Stimulated activated CD8-positive, alpha-beta memory T cell treated with anti-CD3 and anti-CD28 coated beads, Interleukin-15, amount 100 ng/mL, for 1 hour (primary cell): ENCODE results near the gene TGFBR3L.

Experiments
- DNase-seq: peaks from one replicate; pipeline ENCODE4 v3.0.0-alpha.2; 2020; ENCODE audit warnings: low read depth

Gene TGFBR3L

GRCh38 chr19:7914598-7915045 lies at the start of gene TGFBR3L:
TSS of gene TGFBR3L (plus strand) at chr19:7914830.
- DNase-seq: no peak

DNA sequence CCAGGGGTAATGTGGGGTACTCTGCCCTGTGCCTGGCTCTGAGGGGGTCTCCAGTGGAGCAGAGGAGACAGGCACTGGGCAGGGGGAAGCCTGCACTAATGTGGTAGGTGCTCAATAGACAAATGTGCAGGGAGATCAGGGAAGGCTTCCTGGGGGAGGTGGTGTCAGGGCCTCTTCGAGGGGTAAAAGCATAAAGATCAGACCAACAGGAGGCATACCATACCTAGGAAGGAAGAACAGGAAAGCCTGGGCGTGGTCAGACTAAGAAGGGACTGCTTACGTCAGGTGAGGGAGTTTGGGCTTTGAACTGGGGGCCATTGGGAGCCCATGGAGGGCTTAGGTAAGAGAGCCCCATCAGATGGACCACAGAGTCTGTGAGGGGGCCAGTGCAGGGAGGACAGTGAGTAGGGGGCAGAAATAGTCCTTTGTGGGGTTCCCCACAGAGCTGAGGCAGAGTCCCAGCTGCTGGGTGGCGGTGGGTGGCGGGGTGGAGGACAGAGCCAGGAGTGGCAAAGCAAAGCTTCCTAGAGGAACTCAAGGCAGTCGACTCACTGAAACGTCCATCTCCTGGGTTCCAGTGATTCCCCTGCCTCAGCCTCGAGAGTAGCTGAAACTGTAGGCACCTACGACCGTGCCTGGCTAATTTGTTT lies 49.2 kb upstream of the TGFBR3L start:
- no peak for DNase-seq

DNA sequence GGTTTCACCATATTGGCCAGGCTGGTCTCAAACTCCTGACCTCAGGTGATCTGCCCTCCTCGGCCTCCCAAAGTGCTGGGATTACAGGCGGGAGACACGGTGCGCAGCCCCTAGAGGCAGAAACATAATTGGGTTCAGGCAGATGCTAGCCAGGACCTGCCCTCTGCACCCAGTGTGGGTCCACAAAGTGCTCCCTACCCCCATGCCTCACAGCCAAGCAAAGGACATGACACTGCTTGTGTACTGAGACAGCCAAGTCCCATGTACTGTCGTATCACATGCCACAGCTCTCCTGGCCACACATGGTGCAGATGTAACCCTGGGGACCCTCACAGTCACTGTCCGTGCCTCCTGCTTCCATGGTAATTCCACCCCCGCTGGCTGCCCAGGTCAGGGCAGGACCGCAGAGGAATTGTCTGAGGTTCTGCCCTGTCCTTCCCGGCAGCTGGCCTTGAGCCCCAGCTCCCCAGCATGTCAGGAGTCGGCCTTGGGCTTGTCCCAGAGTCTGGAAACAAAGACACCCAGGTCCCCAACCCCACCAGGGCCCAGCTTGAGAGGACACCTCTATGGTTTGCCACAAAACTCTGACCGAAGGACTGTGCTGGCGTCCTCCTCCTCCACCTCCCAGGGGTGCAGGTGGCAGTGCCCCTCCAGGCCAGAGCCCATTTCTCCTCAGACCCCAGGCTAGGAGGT lies 48.1 kb upstream of the TGFBR3L start:
- DNase-seq: no peak

DNA sequence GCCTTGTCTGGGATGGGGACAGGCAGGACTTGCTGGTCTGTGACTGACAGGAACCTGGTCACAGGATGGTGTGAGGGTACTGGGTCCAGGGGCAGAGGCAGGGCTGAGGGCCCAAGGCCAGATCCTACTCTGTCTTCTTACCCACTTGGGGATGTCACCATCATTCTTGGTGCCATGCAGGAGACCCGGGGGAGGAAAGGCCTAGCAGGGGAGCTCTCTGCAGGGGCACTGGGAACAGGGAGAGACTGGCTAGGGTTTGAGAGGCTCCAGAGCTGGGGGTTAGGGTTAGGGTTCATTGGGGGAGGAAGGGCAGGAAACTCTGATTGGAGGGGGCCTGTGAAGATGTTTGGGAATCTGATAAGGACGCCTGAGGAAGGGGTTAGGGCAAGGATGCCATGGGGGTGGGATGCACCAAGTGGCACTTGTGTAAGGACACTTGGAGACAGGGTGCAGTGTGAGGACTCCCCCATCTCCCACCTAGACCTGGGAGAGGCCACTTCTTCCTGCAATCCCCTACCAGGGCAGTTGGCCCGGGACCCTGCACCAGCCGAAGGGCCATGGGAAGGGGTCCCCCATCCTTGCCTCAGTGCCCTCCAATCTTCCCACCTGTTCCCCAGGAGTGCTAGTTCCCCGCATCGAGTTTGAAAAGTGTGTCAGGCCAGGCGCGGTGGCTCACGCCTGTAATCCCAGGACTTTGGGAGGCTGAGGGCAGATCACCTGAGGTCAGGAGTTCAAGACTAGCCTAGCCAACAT lies 47.4 kb upstream of the TGFBR3L start:
- no peak for DNase-seq

GRCh38 chr19:7868326-7868670 lies 46.3 kb upstream of the TGFBR3L start:
- no peak for DNase-seq

DNA sequence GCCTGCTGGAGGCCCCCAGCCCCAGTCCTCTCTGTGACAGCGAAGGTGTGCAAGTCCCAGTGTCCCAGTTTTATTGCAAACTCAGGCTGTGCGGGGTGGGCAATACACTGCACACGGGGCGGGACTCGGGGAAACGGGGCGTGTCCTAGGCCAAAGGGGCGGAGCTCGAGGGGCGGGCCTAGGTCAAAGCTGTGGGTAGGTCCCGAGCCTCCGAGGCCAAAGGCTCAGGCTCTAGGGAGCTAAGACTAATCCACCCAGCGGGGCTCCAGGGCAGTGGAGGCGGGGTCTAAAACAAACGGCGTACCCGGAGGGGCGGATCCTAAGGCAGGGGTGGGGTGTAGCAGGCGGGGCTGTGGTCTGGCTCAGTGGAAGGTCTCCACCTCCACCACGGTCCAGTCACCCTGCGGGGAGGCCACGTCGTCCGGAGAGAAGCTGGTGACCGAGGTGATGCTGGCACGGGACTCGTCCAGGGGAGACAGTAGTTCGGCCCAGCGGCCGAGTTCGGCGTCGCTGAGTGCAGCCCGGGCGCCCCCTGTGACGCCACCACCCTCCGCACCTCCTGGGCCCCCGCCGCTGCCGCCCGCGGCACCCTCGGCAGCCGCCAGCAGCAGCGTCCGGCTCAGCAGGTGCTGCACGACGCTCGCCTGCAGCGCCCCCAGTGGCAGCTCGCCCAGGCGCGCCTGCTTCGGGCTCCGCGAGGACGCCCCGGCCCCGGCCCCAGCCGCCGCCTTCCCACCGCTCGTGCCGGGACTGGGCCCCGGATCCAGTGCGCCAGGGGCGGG lies 45.8 kb upstream of the TGFBR3L start:
- DNase-seq: peak; percentile 51

DNA sequence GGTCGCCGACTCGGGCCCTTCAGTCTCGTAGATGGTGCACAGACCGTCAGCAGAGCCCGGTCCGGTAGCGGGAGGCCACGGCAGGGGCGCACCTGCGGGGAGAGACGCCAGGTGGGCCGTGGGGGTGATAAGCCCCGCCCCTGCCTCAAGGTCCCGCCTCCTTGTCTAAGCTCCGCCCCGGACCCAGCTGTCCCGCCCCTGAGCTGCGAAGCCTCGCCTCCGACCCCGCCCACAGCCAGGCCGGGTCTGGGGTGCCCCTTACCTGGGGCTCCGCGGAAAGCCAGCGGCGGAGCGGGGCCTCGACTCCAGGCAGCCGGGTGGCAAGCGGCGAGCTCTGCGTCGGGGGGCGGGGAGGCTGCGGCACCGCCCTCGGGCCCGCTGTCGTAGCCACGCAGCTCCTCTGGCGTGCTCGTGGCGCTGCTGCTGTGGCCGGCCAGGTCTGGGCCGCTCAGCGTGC lies 45.1 kb upstream of the TGFBR3L start:
- DNase-seq: peak; percentile 70

- no peak for DNase-seq
These were observed 44.6 kb upstream of the TGFBR3L start for GRCh38 chr19:7869910-7870511.

DNA sequence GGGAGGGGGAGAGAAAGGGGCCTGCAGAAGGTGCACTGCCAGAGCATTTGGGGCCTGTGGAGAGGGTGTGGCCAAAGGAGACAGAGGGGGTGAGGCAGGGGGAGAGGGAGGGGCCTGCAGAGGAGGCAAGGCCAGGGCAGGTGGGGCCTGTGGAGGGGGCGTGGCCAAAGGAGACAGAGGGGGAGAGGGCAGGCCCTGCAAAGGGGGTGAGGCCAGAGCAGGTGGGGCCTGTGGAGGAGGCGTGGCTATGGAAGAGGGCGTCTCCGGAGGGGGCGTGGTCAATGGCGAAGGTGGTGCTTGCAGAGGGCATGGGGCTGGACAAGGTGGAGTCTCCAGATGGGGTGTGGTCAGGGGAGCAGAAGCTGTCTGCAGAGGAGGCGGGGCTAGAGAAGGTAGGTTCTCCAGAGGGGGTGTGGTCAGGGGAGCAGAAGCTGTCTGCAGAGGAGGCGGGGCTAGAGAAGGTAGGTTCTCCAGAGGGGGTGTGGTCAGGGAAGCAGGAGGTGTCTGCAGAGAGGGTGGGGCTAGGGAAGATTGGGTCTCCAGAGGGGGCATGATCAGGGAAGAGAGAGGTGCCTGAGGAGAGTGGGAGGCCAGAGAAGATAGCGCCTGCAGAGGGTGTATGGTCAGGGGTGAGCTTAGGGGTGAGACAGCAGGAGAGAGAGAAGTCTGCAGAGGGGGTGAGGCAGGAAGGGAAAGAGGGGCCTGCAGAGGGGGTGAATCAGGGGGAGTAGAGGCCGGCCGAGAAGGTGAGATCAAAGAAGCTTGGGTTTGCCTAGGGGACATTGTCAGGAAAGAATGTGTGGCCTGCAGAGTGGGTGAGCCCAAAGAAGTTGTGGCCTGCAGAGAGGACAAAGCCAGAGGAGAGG lies 43.8 kb upstream of the TGFBR3L start:
- no peak for DNase-seq

DNA sequence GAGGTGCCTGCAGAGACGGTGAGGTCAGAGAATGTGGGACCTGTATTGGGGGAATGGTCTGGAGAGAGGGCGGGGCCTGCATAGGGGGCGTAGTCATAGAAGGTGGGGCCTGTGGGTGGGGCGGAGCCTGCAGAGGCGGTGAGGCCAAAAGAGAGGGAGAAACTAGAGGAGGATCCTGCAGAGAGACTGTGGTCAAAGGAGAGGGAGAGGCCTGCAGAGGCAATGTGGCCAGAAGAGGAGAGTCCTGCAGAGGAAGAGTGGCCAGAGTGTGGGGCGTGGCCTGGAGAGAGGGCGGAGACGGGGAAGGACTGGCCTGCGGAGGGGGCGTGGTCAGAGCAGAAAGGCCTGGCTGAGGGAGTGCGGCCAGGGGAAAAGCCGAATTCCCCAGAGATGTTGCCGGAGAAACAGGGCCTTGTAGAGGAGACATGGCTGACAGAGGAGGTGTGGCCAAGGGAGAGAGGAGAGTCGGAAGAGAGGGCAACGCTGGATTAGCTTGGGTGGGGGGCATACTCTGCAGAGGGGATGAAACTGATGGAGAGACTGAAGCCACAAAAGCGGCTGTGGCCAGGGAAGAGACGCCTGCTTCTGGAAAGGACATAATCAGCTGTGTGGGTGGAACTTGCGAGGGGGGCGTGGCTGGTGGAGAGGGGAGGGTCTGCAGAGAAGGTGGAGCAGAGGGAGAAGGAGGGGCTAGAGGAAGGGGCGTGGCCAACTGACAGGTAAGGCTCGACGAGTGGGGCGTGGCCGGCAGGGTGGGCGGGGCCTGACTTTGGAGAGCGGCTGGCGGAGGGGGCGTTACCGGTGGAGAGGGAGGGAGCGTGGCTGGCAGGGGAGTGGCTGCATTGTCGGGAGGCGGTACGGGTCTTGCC lies 43.0 kb upstream of the TGFBR3L start:
- peak; percentile 58 for DNase-seq

- DNase-seq: no peak
These were observed 42.1 kb upstream of the TGFBR3L start for GRCh38 chr19:7872306-7873204.

DNA sequence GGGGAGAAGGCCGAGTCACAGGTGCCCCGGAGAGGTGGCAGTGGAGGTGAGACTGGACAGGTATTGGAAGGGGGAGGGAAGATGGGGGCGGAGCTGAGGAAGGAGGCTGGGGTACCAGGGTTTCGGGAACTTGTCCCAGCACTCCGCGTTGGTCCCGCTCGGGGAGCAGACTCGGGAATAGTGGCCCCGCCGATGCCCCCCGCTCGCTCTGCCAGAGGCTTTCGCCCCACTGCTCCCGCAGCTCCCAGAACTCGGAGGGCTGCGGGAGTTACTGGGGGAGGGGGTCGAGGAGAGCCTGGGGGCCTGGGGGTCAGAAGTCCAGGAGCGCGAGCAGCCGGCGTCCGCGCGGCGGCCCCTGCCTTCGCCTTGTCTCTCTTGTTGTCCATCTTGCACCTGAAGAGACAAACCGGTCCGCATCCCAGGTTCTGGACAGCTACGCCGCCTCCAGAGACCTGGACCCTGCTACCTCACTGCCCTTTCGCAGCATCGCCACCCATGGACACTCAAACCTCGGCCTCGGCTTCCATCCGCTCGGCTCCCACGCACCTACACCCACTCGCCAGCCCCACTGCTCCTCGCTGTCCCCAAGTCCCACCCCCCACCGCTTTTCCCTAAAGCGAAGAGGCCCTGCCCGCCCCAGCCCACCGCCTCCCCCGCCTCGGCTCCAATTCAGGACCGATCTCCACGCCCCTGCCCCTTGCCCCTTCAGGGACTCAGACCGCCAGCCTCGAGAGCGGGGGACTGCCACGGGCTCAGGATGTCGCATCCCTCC lies 41.1 kb upstream of the TGFBR3L start:
- no peak for DNase-seq

DNA sequence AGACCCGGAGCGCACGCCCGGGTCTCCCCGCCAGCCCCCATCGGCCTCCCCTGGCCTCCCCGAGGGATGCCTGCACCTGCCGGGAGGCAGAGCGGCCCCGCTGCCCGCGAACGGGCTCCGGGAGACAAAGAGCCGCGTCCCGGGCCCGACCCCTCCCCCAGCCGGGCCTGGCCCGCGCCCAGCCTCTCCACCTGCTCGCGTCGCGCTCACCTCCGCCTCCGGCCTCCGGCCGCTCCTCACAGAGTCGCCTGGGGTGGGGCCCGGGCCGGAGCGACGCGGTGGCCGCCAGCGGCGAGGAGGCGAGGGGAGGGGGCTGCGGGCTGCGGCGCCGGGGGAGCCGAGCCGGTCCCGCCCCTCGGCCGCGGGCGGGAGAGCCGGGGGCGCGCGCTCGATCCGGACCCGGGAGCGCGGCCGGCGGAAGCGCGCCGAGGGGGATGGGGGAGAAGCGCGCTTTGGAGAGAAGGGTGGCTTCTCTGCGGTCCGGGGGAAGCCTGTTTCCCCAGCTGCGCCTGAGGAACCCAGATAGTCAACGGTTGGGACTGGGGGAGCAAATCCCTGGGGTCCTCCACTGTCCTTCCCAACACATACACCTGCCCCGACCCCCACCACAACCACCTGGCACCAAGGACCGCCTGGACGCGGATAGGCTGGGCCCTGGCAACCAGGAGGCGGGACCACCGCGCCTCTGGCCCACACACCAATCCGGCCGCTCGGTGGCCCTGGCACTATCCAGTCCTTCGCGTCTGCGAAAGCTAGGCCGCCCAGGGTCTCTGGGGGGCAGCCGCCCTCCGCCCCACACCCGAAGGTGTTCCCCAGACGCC lies 40.3 kb upstream of the TGFBR3L start, which contains the start of gene PRR36:
PRR36 (minus strand) TSS at position 315 of the 821 bp plus-strand sequence. CDS start 701 bp downstream, outside the sequence.
- DNase-seq: no peak

- DNase-seq: no peak
These were observed 39.7 kb upstream of the TGFBR3L start for GRCh38 chr19:7874897-7875273.

- no peak for DNase-seq
These were observed 37.3 kb upstream of the TGFBR3L start for GRCh38 chr19:7877249-7877836.

GRCh38 chr19:7879111-7879807 lies 35.4 kb upstream of the TGFBR3L start:
- DNase-seq: no peak
